HFFc6 (cell line): ENCODE data around the gene NUMA1. TPM values are rescaled to one million over a fixed set of nuclear protein-coding genes. Genes with fewer than 3 reads are reported as not detected.

Experiments used
- DNase-seq: peaks from one replicate; pipeline ENCODE4 v3.0.0-alpha.2; 2018
- H3K27ac Mint-ChIP-seq: 2 replicates; pipeline ENCODE4 v1.8.0; 2020; ENCODE audit warnings: mild to moderate bottlenecking, mixed read lengths
- H3K27me3 Mint-ChIP-seq: 2 replicates; pipeline ENCODE4 v1.8.0; 2021; ENCODE audit warnings: mild to moderate bottlenecking, moderate library complexity, mixed read lengths; ENCODE audit not compliant: insufficient read depth
- H3K36me3 Mint-ChIP-seq: 2 replicates; pipeline ENCODE4 v1.8.0; 2021; ENCODE audit warnings: low read depth, mixed read lengths
- H3K4me1 Mint-ChIP-seq: 2 replicates; pipeline ENCODE4 v1.8.0; 2020; ENCODE audit warnings: low read depth, mixed read lengths
- H3K4me3 Mint-ChIP-seq: 2 replicates; pipeline ENCODE4 v1.8.0; 2020; ENCODE audit warnings: mild to moderate bottlenecking, moderate library complexity, mixed read lengths
- H3K9me3 Mint-ChIP-seq: 2 replicates; pipeline ENCODE4 v1.8.0; 2020; ENCODE audit warnings: mild to moderate bottlenecking, mixed read lengths
- CTCF ChIP-seq: fragments of 200-600 bp; sonication (generic); IDR thresholded peaks from 2 replicates; pipeline ENCODE4 v1.5.0; 2021; ENCODE audit warnings: antibody characterized with exemption, mild to moderate bottlenecking
- total RNA-seq, 6 experiments: library from RNA; stranded (reverse); fragmentation: NEBNext Ultra II Directional; extraction: Animal tissue kit (Norgen Biotek cat#: 25700); gene quantifications; 2 replicates in 1 of 6; 3 replicates in 5 of 6; pipeline ENCODE4 v1.2.3, GENCODE V29; 2021

Gene NUMA1
- total RNA-seq, 6 experiments from 2014 or later: 127 to 148 (median 137) TPM

- TF ChIP-seq CTCF: no peak
- H3K4me1 Mint-ChIP-seq: no peaks in the 10 kb centered on the region
- H3K36me3 Mint-ChIP-seq: peaks cover 46% of the 10 kb centered on the region
- H3K27me3 Mint-ChIP-seq: peaks cover 17% of the 10 kb centered on the region
- no peak overlapping the region; the same call in 1 of the 2 replicates for H3K27ac Mint-ChIP-seq
- no peak overlapping the region for H3K4me3 Mint-ChIP-seq
- no peaks in the 10 kb centered on the region for H3K9me3 Mint-ChIP-seq
- DNase-seq: no peak
These were observed 65.5 kb downstream of the NUMA1 start for GRCh38 chr11:72014761-72015320.

- H3K9me3 Mint-ChIP-seq: no peaks in the 10 kb centered on the region
- no peak for TF ChIP-seq CTCF
- peak overlapping the region; percentile 60; the same call in 1 of the 2 replicates for H3K4me3 Mint-ChIP-seq
- no peaks in the 10 kb centered on the region for H3K4me1 Mint-ChIP-seq
- no peak overlapping the region for H3K27ac Mint-ChIP-seq
- peaks cover 39% of the 10 kb centered on the region for H3K36me3 Mint-ChIP-seq
- peaks cover 17% of the 10 kb centered on the region for H3K27me3 Mint-ChIP-seq
- no peak for DNase-seq
These were observed 66.3 kb downstream of the NUMA1 start for GRCh38 chr11:72013765-72014711.

GRCh38 chr11:72012897-72013721, 67.2 kb downstream of the NUMA1 start:
- Mint-ChIP-seq H3K9me3 (no peaks in the 10 kb centered on the region), H3K36me3 (peaks cover 39% of the 10 kb centered on the region), H3K4me1 (no peaks in the 10 kb centered on the region), H3K27ac (no peak overlapping the region), H3K27me3 (peaks cover 17% of the 10 kb centered on the region), H3K4me3 (peak overlapping the region; percentile 60; the same call in 1 of the 2 replicates)
- no peak for DNase-seq
- TF ChIP-seq CTCF: no peak

- Mint-ChIP-seq H3K4me1 (no peaks in the 10 kb centered on the region), H3K36me3 (peaks cover 47% of the 10 kb centered on the region), H3K4me3 (no peak overlapping the region), H3K27ac (no peak overlapping the region), H3K27me3 (peaks cover 17% of the 10 kb centered on the region), H3K9me3 (no peaks in the 10 kb centered on the region)
- TF ChIP-seq CTCF: no peak
- DNase-seq: no peak
These were observed 68.2 kb downstream of the NUMA1 start for GRCh38 chr11:72012091-72012630.
